CD4-positive, alpha-beta T cell (primary cell): ENCODE measurements around the gene TMEM117. TPM values are rescaled to one million over a fixed set of nuclear protein-coding genes. Genes with fewer than 3 reads are reported as not detected.
"Not testable (repeated sequence)": the region's sequence is repeated elsewhere in the genome, so short reads cannot be mapped to it uniquely, and the experiment has no call there.

Experiments
- ATAC-seq: fragments of 200-7000 bp; cut with Tn5 transposase; one replicate; pipeline ENCODE4 v1.10.0; 2022; ENCODE audit warnings: mild to moderate bottlenecking; ENCODE audit not compliant: poor library complexity
- CTCF ChIA-PET: fragments of 350-600 bp; sonication (Branson Sonifier 250); formaldehyde crosslinking; loops from one replicate; lab custom pipeline; 2021; ENCODE audit warnings: antibody characterized with exemption, inconsistent platforms; lab: Charles Lee
- POLR2A ChIA-PET: fragments of 350-600 bp; sonication (Branson Sonifier 250); formaldehyde crosslinking; loops from one replicate; lab custom pipeline; 2021; ENCODE audit warnings: antibody characterized with exemption, inconsistent platforms; lab: Charles Lee
- DNase-seq, 14 experiments: peaks; one replicate each; pipeline ENCODE4 v3.0.0-alpha.2; 2013 to 2020; ENCODE audit warnings: mixed read lengths in 2 of 14
- H3K27ac ChIP-seq, 2 donors: one replicate each; pipeline versions ENCODE4 v1.5.1 to v1.7.0; 2013; ENCODE audit warnings: low read length in 2 of 2, low read depth in 1 of 2, mild to moderate bottlenecking in 1 of 2
- H3K27me3 ChIP-seq, 2 experiments: 1 replicate in 1 of 2; 2 replicates in 1 of 2; pipeline versions ENCODE4 v1.6.1 to v1.7.0; 2013; ENCODE audit warnings: low read length in 2 of 2, control low read depth in 1 of 2, mild to moderate bottlenecking in 1 of 2, moderate library complexity in 1 of 2; ENCODE audit not compliant: insufficient read depth in 2 of 2, control insufficient read depth in 1 of 2
- H3K36me3 ChIP-seq: one replicate; pipeline ENCODE4 v1.6.1; 2013; ENCODE audit warnings: low read length, control low read depth; ENCODE audit not compliant: insufficient read depth
- H3K4me1 ChIP-seq: one replicate; pipeline ENCODE4 v1.6.1; 2013; ENCODE audit warnings: low read length, control low read depth; ENCODE audit not compliant: insufficient read depth
- H3K4me3 ChIP-seq: one replicate; pipeline ENCODE4 v1.5.1; 2013; ENCODE audit warnings: mild to moderate bottlenecking, low read length, moderate library complexity
- H3K9me3 ChIP-seq, 2 experiments: 1 replicate in 1 of 2; 2 replicates in 1 of 2; pipeline versions ENCODE4 v1.6.1 to v1.7.0; 2013; ENCODE audit warnings: low read length in 2 of 2, mild to moderate bottlenecking in 2 of 2, control low read depth in 1 of 2, moderate library complexity in 1 of 2; ENCODE audit not compliant: control insufficient read depth in 1 of 2, insufficient read depth in 1 of 2
- H3K27ac Mint-ChIP-seq: one replicate; pipeline ENCODE4 v1.8.0; 2020; ENCODE audit warnings: mixed read lengths
- H3K27me3 Mint-ChIP-seq: one replicate; pipeline ENCODE4 v1.8.0; 2021; ENCODE audit warnings: mixed read lengths
- H3K36me3 Mint-ChIP-seq: one replicate; pipeline ENCODE4 v1.8.0; 2021; ENCODE audit warnings: low read depth, mixed read lengths
- H3K4me1 Mint-ChIP-seq: one replicate; pipeline ENCODE4 v1.8.0; 2021; ENCODE audit warnings: low read depth, mixed read lengths
- H3K4me3 Mint-ChIP-seq: one replicate; pipeline ENCODE4 v1.8.0; 2020; ENCODE audit warnings: mild to moderate bottlenecking, mixed read lengths
- H3K9me3 Mint-ChIP-seq: one replicate; pipeline ENCODE4 v1.8.0; 2020; ENCODE audit warnings: mixed read lengths
- CTCF ChIP-seq: fragments of 200-600 bp; IDR thresholded peaks from one replicate; pipeline ENCODE4 v1.8.0; 2022; ENCODE audit warnings: antibody characterized with exemption, mild to moderate bottlenecking
- intact Hi-C, 2 experiments: fragments of 100-400 bp; cut with DNase I in 1 of 2; cut with micrococcal nuclease in 1 of 2; formaldehyde crosslinking; loops; one replicate each; pipeline versions ENCODE4 v1.15.1 to v1.9.0; 2023 to 2025; cut with DNase I, micrococcal nuclease
- total RNA-seq, 174 experiments: library from RNA in 2 of 174; stranded (reverse) in 2 of 174; gene quantifications; one replicate each; pipeline ENCODE4 v1.2.3 and lab custom pipeline; 2021 to 2026

Gene TMEM117
- total RNA-seq, 2 experiments from 2014 or later = 3.4 to 4.4 TPM

- TF ChIP-seq CTCF = no peak
- H3K9me3 ChIP-seq = no peaks in the 10 kb centered on the region
- H3K27ac Mint-ChIP-seq = no peak overlapping the region
- H3K4me3 ChIP-seq = no peak overlapping the region
- ATAC-seq (no peak), DNase-seq (no peak)
- intact Hi-C loops = no loop called here
- no peaks in the 10 kb centered on the region for H3K4me1 ChIP-seq
- no peaks in the 10 kb centered on the region for H3K36me3 ChIP-seq
- H3K4me1 Mint-ChIP-seq = no peaks in the 10 kb centered on the region
- peaks cover 12% of the 10 kb centered on the region for H3K36me3 Mint-ChIP-seq
- CTCF ChIA-PET = no interaction called here
- POLR2A ChIA-PET = no interaction called here
- H3K9me3 Mint-ChIP-seq = peaks cover 4% of the 10 kb centered on the region
- no peak overlapping the region for H3K27ac ChIP-seq
- no peaks in the 10 kb centered on the region for H3K27me3 ChIP-seq
- no peak overlapping the region for H3K4me3 Mint-ChIP-seq
- no peaks in the 10 kb centered on the region for H3K27me3 Mint-ChIP-seq
These were observed 189.6 kb downstream of the TMEM117 start for GRCh38 chr12:44025499-44025898.

GRCh38 chr12:44026046-44026445 lies 190.2 kb downstream of the TMEM117 start:
- no peak for ATAC-seq
- Mint-ChIP-seq H3K27ac (no peak overlapping the region), H3K4me3 (no peak overlapping the region), H3K27me3 (no peaks in the 10 kb centered on the region), H3K4me1 (no peaks in the 10 kb centered on the region), H3K36me3 (peaks cover 12% of the 10 kb centered on the region), H3K9me3 (peaks cover 5% of the 10 kb centered on the region)
- Histone ChIP-seq H3K36me3 (no peaks in the 10 kb centered on the region), H3K4me1 (no peaks in the 10 kb centered on the region), H3K27ac (no peak overlapping the region), H3K27me3 (no peaks in the 10 kb centered on the region), H3K4me3 (no peak overlapping the region), H3K9me3 (no peaks in the 10 kb centered on the region)
- ChIA-PET CTCF (no interaction called here), POLR2A (no interaction called here)
- TF ChIP-seq CTCF = no peak
- intact Hi-C loops = no loop called here
- no peak for DNase-seq

- CTCF ChIA-PET, DNase-seq, ATAC-seq: not testable (repeated sequence)
These were observed 191.0 kb downstream of the TMEM117 start for GRCh38 chr12:44026926-44027325.

GRCh38 chr12:44029194-44029593 lies 193.3 kb downstream of the TMEM117 start:
- intact Hi-C loops = no loop called here
- Histone ChIP-seq H3K36me3 (no peaks in the 10 kb centered on the region), H3K27ac (no peak overlapping the region), H3K4me3 (no peak overlapping the region), H3K4me1 (no peaks in the 10 kb centered on the region), H3K27me3 (no peaks in the 10 kb centered on the region), H3K9me3 (peaks cover 0 to 8% of the 10 kb centered on the region in 2 experiments)
- Mint-ChIP-seq H3K27me3 (no peaks in the 10 kb centered on the region), H3K4me1 (no peaks in the 10 kb centered on the region), H3K4me3 (no peak overlapping the region), H3K9me3 (peaks cover 5% of the 10 kb centered on the region), H3K36me3 (peaks cover 17% of the 10 kb centered on the region), H3K27ac (no peak overlapping the region)
- no peak for ATAC-seq
- POLR2A ChIA-PET = no interaction called here
- CTCF ChIA-PET = no interaction called here
- TF ChIP-seq CTCF = no peak
- no peak for DNase-seq

More at GRCh38 chr12:44026926-44027325, 191.0 kb downstream of the TMEM117 start:
- H3K4me1 Mint-ChIP-seq, H3K36me3 ChIP-seq, H3K4me1 ChIP-seq, H3K9me3 ChIP-seq, intact Hi-C loops, H3K27me3 ChIP-seq, H3K9me3 Mint-ChIP-seq, POLR2A ChIA-PET, H3K27ac Mint-ChIP-seq, H3K4me3 Mint-ChIP-seq, H3K4me3 ChIP-seq, H3K27ac ChIP-seq, H3K27me3 Mint-ChIP-seq: not testable (repeated sequence)
- H3K36me3 Mint-ChIP-seq = peaks cover 12% of the 10 kb centered on the region
